Measurements from ENCODE around the gene POLR2E. TPM values are rescaled to one million over a fixed set of nuclear protein-coding genes. Genes with fewer than 3 reads are reported as not detected.
A peak's percentile ranks its signal among the peaks of the same experiment; 100 is the strongest.

The POLR2E gene
- total and polyA plus RNA-seq, 2 of the 13 experiments (the other 11 are each of a cell fraction or from before 2014, with no cell fraction given), result 140 to 272 TPM

- in situ Hi-C loops (cut with HindIII; ENCODE audit: extremely low pct_ligation_motif_present, low pct_unique_long_range_greater_than_20kb) (no loop called here), intact Hi-C loops (cut with micrococcal nuclease; ENCODE audit: unreplicated experiment) (loop anchor here (5.0 kb wide), 1 partner anchor 614 kb away; no protein-coding TSS in a partner anchor)
- Histone ChIP-seq H3K9ac (ENCODE audit: insufficient read depth, low read depth, low read length) (peak overlapping the region; percentile 88), H3K4me2 (ENCODE audit: low read depth, low read length) (peak overlapping the region; percentile 75), H3K27ac (ENCODE audit: extremely low read length, insufficient read depth, low read length) (peak overlapping the region; percentile 100), H2AFZ (ENCODE audit: low read length) (no peak overlapping the region), H3K79me2 (ENCODE audit: insufficient read depth, low read length) (peaks cover 18% of the 10 kb centered on the region), H3K4me3 (replicated peaks in 1 of 3; ENCODE audit: insufficient read depth in 1 of 3, low read depth in 2 of 3, low read length in 3 of 3) (peak overlapping the region; percentile 8 to 54 (median 16); a peak in 5 of 6 replicates), H3K4me1 (ENCODE audit: insufficient read depth, low read length) (peaks cover 79% of the 10 kb centered on the region), H4K20me1 (ENCODE audit: insufficient read depth, low read length) (peaks cover 13% of the 10 kb centered on the region), H3K9me3 (ENCODE audit: low read length) (no peaks in the 10 kb centered on the region), H3K36me3 (replicated peaks in 1 of 2; ENCODE audit: control insufficient read depth in 1 of 2, insufficient read depth in 2 of 2, low read length in 2 of 2) (0 out of 5 replicates have a peak, but pooled peaks cover 0 to 3% of the 10 kb centered on the region in 2 experiments), H3K27me3 (ENCODE audit: control insufficient read depth in 1 of 2, insufficient read depth in 2 of 2, low read length in 2 of 2) (no peaks in the 10 kb centered on the region; a peak in 1 of 5 replicates)
- peak; percentile 86 for FAIRE-seq
- WGBS (ENCODE audit: low lambda C conversion rate), result 15% methylated on average over 14 of the region's 15 CpGs
- ChIA-PET POLR2A (interaction anchor here (0.6 to 2.4 kb wide), 24 partner anchors 9 to 175 kb away, joined by 3 to 13 read pairs (median 5); partner anchors contain the start of genes ARHGAP45, CIRBP, CNN2 and RNU6-2), CTCF (ENCODE audit: low intra/inter-chr PET ratio, low total read pairs) (no interaction called here)
- peak; percentile 75 for ATAC-seq
- DNase-seq (ENCODE audit: low spot score), result peak; percentile 94
- BruUV-seq (replicated peaks), result no TSS peak
- TF ChIP-seq, protein P1, sequence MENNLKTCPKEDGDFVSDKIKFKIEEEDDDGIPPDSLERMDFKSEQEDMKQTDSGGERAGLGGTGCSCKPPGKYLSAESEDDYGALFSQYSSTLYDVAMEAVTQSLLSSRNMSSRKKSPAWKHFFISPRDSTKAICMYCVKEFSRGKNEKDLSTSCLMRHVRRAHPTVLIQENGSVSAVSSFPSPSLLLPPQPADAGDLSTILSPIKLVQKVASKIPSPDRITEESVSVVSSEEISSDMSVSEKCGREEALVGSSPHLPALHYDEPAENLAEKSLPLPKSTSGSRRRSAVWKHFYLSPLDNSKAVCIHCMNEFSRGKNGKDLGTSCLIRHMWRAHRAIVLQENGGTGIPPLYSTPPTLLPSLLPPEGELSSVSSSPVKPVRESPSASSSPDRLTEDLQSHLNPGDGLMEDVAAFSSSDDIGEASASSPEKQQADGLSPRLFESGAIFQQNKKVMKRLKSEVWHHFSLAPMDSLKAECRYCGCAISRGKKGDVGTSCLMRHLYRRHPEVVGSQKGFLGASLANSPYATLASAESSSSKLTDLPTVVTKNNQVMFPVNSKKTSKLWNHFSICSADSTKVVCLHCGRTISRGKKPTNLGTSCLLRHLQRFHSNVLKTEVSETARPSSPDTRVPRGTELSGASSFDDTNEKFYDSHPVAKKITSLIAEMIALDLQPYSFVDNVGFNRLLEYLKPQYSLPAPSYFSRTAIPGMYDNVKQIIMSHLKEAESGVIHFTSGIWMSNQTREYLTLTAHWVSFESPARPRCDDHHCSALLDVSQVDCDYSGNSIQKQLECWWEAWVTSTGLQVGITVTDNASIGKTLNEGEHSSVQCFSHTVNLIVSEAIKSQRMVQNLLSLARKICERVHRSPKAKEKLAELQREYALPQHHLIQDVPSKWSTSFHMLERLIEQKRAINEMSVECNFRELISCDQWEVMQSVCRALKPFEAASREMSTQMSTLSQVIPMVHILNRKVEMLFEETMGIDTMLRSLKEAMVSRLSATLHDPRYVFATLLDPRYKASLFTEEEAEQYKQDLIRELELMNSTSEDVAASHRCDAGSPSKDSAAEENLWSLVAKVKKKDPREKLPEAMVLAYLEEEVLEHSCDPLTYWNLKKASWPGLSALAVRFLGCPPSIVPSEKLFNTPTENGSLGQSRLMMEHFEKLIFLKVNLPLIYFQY (CRISPR knock-in tag; IDR thresholded peaks at IDR 0.05; ENCODE audit: borderline replicate concordance), result no peak
- TF ChIP-seq ZNF841 (CRISPR knock-in tag; IDR thresholded peaks at IDR 0.05; ENCODE audit: borderline replicate concordance) (no peak), ZNF598 (CRISPR knock-in tag; IDR thresholded peaks at IDR 0.05; ENCODE audit: borderline replicate concordance) (no peak), ZFY (CRISPR knock-in tag; IDR thresholded peaks at IDR 0.05) (no peak), MED1 (CRISPR knock-in tag; IDR thresholded peaks at IDR 0.05) (peak; percentile 39; the same call in 1 of the 2 replicates), ZFAT (CRISPR knock-in tag; conservative IDR thresholded peaks at IDR 0.05) (no peak), IRF9 (CRISPR knock-in tag; IDR thresholded peaks at IDR 0.05; ENCODE audit: borderline replicate concordance) (no peak), CBFB (CRISPR knock-in tag; IDR thresholded peaks at IDR 0.05) (no peak; the same call in none of the 2 replicates)
- TF ChIP-seq, protein P2, sequence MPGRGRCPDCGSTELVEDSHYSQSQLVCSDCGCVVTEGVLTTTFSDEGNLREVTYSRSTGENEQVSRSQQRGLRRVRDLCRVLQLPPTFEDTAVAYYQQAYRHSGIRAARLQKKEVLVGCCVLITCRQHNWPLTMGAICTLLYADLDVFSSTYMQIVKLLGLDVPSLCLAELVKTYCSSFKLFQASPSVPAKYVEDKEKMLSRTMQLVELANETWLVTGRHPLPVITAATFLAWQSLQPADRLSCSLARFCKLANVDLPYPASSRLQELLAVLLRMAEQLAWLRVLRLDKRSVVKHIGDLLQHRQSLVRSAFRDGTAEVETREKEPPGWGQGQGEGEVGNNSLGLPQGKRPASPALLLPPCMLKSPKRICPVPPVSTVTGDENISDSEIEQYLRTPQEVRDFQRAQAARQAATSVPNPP (CRISPR knock-in tag; IDR thresholded peaks at IDR 0.05), result peak; percentile 74; the same call in 1 of the 2 replicates
- TF ChIP-seq, protein P3, sequence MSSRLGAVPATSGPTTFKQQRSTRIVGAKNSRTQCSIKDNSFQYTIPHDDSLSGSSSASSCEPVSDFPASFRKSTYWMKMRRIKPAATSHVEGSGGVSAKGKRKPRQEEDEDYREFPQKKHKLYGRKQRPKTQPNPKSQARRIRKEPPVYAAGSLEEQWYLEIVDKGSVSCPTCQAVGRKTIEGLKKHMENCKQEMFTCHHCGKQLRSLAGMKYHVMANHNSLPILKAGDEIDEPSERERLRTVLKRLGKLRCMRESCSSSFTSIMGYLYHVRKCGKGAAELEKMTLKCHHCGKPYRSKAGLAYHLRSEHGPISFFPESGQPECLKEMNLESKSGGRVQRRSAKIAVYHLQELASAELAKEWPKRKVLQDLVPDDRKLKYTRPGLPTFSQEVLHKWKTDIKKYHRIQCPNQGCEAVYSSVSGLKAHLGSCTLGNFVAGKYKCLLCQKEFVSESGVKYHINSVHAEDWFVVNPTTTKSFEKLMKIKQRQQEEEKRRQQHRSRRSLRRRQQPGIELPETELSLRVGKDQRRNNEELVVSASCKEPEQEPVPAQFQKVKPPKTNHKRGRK (CRISPR knock-in tag; IDR thresholded peaks at IDR 0.05), result no peak
- TF ChIP-seq, protein P4, sequence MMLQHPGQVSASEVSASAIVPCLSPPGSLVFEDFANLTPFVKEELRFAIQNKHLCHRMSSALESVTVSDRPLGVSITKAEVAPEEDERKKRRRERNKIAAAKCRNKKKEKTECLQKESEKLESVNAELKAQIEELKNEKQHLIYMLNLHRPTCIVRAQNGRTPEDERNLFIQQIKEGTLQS (CRISPR knock-in tag; IDR thresholded peaks at IDR 0.05), result no peak
- TF ChIP-seq, protein P5, sequence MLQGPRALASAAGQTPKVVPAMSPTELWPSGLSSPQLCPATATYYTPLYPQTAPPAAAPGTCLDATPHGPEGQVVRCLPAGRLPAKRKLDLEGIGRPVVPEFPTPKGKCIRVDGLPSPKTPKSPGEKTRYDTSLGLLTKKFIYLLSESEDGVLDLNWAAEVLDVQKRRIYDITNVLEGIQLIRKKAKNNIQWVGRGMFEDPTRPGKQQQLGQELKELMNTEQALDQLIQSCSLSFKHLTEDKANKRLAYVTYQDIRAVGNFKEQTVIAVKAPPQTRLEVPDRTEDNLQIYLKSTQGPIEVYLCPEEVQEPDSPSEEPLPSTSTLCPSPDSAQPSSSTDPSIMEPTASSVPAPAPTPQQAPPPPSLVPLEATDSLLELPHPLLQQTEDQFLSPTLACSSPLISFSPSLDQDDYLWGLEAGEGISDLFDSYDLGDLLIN (CRISPR knock-in tag; IDR thresholded peaks at IDR 0.05; ENCODE audit: borderline replicate concordance), result no peak
Measured at GRCh38 chr19:1098177-1099051, 3.2 kb upstream of the POLR2E start.
